ENCODE measurements around the gene RSPH6A.

RSPH6A gene

DNA sequence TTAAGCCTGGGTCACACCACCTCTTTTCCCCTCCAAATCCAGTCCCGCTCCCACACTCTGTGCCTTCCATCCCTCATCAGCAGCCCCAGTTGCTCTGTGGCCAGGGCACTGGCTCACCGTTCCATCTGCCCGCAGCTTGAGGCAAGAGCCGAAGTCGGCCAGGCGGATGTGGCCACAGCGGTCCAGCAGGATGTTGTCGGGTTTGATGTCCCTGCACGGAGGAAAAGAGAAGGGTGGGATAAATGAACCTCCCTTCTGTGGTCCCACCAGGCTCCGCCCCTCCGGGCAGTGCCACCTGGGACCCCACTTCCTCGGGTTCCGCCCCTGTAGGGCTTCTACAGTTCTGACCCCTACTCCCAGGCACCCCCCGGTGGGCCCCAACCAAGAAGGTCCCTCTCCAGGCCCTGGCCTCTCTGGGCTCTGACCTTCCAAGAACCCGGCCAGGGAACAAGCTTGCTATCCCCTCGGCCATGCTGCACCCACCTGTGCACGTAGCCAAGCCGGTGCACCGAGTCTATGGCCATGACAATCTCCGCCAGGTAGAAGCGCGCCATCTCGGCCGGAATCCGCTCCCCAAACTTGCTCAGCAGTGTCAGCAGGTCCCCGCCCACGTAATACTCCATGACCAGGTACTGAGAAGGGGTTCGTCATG, 37.0 kb downstream of the RSPH6A start:
- ATAC-seq (replicated peaks) (no peak), DNase-seq (no peak)
- Mint-ChIP-seq H3K4me3 (peak overlapping the region; percentile 68 to 84), H3K9me3 (no peaks in the 10 kb centered on the region), H3K27ac (no peak overlapping the region), H3K4me1 (ENCODE audit: low read depth in 2 of 2) (peaks cover 21 to 25% of the 10 kb centered on the region in 2 donors), H3K27me3 (peaks cover 6 to 28% of the 10 kb centered on the region in 2 donors), H3K36me3 (ENCODE audit: insufficient read depth) (peaks cover 12% of the 10 kb centered on the region)

DNA sequence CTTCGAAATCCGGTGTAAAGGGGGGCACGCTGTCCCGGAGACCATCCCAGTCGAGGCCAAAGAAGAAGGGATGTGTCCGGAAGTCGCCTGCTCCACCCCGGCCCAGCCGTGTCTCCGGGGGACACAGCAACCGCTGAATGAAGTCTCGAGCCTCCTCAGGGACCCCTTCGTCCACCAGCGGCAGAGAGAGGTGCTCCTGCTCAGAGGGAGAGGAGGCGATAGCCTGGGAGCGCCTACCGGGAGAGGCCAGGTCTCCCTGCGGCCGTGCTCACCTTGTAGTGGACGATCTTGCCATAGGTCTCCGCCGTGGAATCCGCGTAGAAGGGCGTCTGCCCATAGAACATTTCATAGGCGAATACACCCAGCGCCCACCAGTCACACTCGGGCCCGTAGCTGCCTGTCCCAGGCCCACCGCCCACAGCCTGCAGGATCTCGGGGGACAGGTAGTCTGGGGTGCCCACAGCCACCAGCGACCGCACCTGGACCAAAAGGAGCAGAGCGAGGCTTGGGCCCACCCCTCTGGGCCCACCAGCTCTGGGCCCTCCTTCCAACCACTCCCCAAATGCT, 37.6 kb downstream of the RSPH6A start:
- Mint-ChIP-seq H3K9me3 (no peaks in the 10 kb centered on the region), H3K27me3 (peaks cover 6 to 28% of the 10 kb centered on the region in 2 donors), H3K4me3 (no peak overlapping the region), H3K27ac (no peak overlapping the region), H3K36me3 (ENCODE audit: insufficient read depth) (peaks cover 15% of the 10 kb centered on the region), H3K4me1 (ENCODE audit: low read depth in 2 of 2) (peaks cover 21 to 25% of the 10 kb centered on the region in 2 donors)
- DNase-seq (no peak), ATAC-seq (replicated peaks) (no peak)

DNA sequence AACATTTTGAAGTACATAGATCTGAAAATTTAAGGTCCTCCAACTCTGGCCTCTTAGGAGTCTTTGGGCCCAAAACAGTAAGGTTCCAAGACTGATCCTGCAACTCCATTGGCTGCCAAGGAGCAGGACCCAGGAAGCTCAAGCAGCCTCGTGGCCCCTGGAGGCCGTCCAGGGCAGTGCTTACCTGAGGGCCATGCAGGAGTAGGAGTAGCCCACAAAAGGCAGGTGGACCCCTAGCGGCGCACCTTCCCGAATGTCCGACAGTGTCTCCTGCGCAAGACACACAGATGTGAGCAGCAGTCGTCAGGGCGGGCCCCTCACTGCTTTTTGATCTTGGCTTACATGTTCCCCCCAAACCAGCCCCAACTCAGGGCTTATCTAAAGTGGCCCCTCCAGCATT, 40.3 kb downstream of the RSPH6A start:
- ATAC-seq (replicated peaks) = no peak
- Mint-ChIP-seq H3K4me1 (ENCODE audit: low read depth in 2 of 2) (peaks cover 22 to 33% of the 10 kb centered on the region in 2 donors), H3K27me3 (peaks cover 6 to 12% of the 10 kb centered on the region in 2 donors), H3K4me3 (no peak overlapping the region), H3K27ac (no peak overlapping the region), H3K9me3 (no peaks in the 10 kb centered on the region), H3K36me3 (ENCODE audit: insufficient read depth) (peaks cover 23% of the 10 kb centered on the region)
- no peak for DNase-seq

DNA sequence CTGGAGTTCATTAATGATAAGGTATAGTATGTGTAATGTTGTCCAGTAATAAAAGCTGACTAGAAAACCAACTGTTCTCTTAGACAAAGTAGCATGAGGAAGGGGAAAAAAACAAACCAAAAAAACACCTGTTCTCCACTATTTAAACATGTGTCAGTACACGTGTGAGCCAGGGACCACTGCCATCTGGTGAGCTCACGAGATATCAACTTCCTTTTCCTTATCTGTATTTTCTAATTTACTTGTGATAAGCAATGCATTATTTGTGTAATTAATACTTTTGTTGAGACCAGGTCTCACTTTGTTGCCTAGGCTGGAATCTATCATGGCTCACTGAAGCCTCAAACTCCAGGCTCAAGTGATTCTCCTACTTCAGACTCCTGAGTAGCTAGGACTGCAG, 41.7 kb downstream of the RSPH6A start:
- Mint-ChIP-seq H3K9me3 (no peaks in the 10 kb centered on the region), H3K27me3 (no peaks in the 10 kb centered on the region), H3K36me3 (ENCODE audit: insufficient read depth) (peaks cover 25% of the 10 kb centered on the region), H3K27ac (no peak overlapping the region), H3K4me3 (no peak overlapping the region), H3K4me1 (ENCODE audit: low read depth in 2 of 2) (peaks cover 10 to 26% of the 10 kb centered on the region in 2 donors)
- DNase-seq (no peak), ATAC-seq (replicated peaks) (no peak)

DNA sequence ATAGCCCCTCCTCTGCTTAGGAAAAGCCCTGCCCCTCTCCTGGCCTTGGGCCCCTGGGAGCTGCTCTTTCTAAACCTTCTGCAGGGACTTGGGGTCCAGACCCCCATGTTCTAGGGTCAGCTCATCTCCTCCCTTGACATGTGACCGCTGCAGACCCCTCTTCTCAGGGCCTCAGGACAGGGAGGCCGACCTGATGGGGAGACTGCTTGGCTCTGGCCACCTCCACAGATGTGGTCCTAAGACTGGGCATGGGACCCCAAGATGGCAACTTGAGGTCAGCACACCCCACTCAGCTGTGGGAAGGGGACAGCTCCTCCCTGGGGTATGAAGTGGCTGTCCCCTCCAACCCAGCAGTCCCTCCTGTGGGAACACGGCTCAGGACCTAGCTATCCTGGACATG, 42.2 kb downstream of the RSPH6A start:
- no peak for DNase-seq
- Mint-ChIP-seq H3K9me3 (no peaks in the 10 kb centered on the region), H3K4me1 (ENCODE audit: low read depth in 2 of 2) (peaks cover 10 to 24% of the 10 kb centered on the region in 2 donors), H3K27me3 (no peaks in the 10 kb centered on the region), H3K27ac (no peak overlapping the region), H3K4me3 (no peak overlapping the region), H3K36me3 (ENCODE audit: insufficient read depth) (peaks cover 23% of the 10 kb centered on the region)
- no peak for ATAC-seq (replicated peaks)

DNA sequence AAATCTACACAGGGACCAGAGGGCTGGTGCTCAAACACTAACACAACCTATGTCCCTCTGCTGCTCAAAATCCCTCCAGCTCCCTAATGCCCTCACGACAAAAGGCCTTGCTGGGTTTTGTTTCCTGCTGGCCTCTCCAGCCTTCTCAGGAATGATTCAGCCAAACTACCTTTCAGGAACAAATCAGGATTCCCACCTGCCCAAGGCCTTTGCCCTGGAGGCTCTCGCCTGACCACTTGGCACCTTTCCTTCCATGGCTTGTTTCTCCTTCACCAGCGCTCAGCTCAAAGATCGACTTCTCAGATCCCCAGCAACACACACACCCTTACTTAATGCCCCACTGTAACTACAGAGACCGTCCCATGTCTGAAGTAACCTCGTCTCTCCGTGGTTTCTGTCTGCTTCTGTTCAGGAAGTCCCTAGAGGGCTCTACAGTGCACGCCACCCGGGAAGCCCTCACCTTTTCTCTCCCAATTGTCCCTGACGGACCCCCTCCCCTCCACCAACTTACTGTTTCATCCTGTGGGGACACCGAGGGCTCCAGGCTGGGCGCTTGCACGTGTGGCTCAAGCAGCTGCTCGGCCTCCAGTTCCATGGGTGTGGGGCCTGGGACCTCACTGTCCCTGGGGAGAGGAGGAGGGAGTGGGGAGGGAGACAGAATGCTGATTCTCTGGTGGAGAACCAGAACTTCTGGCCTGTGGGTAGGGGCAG, 42.8 kb downstream of the RSPH6A start:
- ATAC-seq (replicated peaks) (no peak), DNase-seq (no peak)
- Mint-ChIP-seq H3K4me3 (peak overlapping the region in 1 of 2 donors; percentile 19), H3K4me1 (ENCODE audit: low read depth in 2 of 2) (peaks cover 12 to 24% of the 10 kb centered on the region in 2 donors), H3K36me3 (ENCODE audit: insufficient read depth) (peaks cover 24% of the 10 kb centered on the region), H3K27ac (peak overlapping the region in 1 of 2 donors; percentile 67), H3K9me3 (no peaks in the 10 kb centered on the region), H3K27me3 (peaks cover 0 to 5% of the 10 kb centered on the region in 2 donors)

DNA sequence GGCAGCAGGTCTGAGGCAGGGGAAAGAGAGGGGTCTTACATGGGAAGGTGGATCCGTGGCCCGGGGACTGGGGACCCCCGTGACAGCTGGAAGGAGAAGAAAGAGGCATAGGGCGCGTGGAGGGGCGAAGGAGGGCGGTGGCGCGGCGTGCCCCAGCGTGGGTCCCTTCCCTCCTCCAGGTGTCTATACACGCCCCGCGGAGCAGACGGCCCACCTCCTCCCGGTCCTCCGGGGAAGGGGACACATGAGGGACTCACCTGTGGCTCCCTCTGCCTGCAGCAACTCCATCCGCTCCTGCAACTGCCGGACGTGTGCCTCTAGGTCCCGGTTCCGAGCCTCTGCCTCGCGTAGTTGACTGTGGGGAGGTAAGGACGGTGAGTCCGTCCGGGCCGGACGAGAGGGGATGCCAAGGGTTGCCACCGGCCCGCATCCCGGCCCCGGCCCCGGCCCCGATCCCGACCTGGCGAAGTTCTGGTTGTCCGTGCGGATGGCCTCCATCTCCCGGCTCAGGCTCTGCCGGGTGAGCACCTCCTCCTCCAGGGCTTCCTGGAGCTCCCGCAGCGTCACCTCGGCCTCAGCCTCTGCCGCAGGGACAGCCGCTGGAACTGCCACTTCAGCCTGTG, 43.7 kb downstream of the RSPH6A start:
- H3K36me3 Mint-ChIP-seq (ENCODE audit: insufficient read depth) = peaks cover 24% of the 10 kb centered on the region
- ATAC-seq (replicated peaks) (no peak), DNase-seq (no peak)
- H3K9me3 Mint-ChIP-seq = no peaks in the 10 kb centered on the region
- H3K27me3 Mint-ChIP-seq = peaks cover 0 to 10% of the 10 kb centered on the region in 2 donors
- peak overlapping the region; percentile 86 to 91 for H3K4me3 Mint-ChIP-seq
- H3K4me1 Mint-ChIP-seq (ENCODE audit: low read depth in 2 of 2) = peaks cover 14 to 24% of the 10 kb centered on the region in 2 donors
- peak overlapping the region; percentile 13 to 88 for H3K27ac Mint-ChIP-seq

DNA sequence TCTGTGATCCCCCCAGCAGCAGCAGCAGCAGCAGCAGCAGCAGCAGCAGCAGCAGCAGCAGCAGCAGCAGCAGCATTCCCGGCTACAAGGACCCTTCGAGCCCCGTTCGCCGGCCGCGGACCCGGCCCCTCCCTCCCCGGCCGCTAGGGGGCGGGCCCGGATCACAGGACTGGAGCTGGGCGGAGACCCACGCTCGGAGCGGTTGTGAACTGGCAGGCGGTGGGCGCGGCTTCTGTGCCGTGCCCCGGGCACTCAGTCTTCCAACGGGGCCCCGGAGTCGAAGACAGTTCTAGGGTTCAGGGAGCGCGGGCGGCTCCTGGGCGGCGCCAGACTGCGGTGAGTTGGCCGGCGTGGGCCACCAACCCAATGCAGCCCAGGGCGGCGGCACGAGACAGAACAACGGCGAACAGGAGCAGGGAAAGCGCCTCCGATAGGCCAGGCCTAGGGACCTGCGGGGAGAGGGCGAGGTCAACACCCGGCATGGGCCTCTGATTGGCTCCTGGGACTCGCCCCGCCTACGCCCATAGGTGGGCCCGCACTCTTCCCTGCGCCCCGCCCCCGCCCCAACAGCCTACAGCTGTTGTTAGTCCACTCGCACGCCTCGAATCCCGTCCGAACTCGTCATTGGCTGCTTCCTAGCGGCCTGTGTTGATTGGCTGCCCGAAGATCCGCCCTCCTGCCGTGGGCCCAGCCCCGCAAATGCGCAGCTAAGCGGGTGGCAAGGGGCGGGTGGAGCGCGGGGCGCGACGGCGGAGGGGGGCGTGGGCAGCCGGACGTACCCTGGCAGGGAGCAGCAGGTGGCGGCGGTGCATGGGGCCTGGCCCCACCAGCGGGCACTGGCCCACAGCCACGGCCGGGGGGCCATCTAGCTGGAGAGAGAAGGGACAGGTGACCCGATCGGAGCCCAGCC, 44.7 kb downstream of the RSPH6A start:
- H3K9me3 Mint-ChIP-seq = no peaks in the 10 kb centered on the region
- ATAC-seq (replicated peaks) (peak; percentile 73), DNase-seq (peak; percentile 87 to 91 (median 90))
- H3K36me3 Mint-ChIP-seq (ENCODE audit: insufficient read depth) = peaks cover 24% of the 10 kb centered on the region
- peaks cover 0 to 20% of the 10 kb centered on the region in 2 donors for H3K27me3 Mint-ChIP-seq
- peak overlapping the region; percentile 86 to 91 for H3K4me3 Mint-ChIP-seq
- H3K4me1 Mint-ChIP-seq (ENCODE audit: low read depth in 2 of 2) = peaks cover 14 to 24% of the 10 kb centered on the region in 2 donors
- peak overlapping the region; percentile 88 for H3K27ac Mint-ChIP-seq

DNA sequence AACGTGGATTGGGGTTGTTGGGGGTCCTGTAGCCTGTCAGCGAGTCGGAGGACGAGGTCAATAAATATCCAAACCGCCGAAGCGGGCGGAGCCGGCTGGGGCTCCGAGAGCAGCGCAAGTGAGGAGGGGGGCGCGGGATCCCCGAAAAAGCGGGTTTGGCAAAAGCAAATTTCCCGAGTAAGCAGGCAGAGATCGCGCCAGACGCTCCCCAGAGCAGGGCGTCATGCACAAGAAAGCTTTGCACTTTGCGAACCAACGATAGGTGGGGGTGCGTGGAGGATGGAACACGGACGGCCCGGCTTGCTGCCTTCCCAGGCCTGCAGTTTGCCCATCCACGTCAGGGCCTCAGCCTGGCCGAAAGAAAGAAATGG, 45.3 kb downstream of the RSPH6A start:
- peaks cover 3 to 26% of the 10 kb centered on the region in 2 donors for H3K27me3 Mint-ChIP-seq
- ATAC-seq (replicated peaks) = peak; percentile 55
- peak overlapping the region; percentile 88 for H3K27ac Mint-ChIP-seq
- H3K36me3 Mint-ChIP-seq (ENCODE audit: insufficient read depth) = peaks cover 24% of the 10 kb centered on the region
- H3K9me3 Mint-ChIP-seq = no peaks in the 10 kb centered on the region
- H3K4me1 Mint-ChIP-seq (ENCODE audit: low read depth in 2 of 2) = peaks cover 14 to 24% of the 10 kb centered on the region in 2 donors
- peak overlapping the region; percentile 86 to 91 for H3K4me3 Mint-ChIP-seq
- peak in 2 of 3 experiments; percentile 62 to 67 for DNase-seq

DNA sequence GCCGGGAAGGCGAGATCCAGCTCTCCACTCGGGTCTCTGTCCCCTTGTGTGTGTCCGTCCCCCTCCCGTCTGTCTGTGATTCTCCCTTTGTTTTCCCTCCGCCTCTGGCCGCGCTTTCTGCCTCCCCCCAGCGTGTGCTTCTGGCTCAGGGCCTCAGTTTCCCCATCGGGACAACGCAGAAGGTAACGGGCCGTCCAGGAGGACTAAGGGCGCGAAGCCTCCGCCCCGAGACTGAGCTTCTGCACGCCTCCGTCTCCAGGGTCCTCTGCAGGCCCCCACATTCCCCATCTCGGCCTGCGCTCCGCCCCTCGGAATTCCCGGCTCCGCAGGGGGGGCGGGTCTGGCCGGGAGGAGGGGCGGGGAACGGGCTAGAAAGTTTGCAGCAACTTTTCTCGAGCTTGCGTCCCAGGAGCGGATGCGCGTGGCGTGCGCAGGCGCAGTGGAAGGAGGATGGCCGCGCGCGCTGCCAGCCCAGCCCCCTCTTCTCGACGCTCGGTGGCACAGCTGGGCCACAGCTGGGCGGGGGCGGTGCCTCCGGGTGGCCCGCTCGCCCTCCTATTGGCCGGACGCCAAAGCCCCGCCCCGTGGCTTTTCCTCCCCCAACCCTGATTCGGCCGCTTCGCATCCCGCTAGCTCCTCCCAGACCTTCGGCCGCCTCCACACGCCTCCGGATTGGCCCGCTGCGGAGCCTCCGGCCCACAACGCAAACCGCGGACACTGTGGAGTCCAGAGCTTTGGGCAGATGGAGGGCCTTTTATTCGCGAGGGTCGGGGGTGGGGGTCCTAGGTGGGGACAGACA, 45.9 kb downstream of the RSPH6A start, which contains the start of gene SIX5:
Gene SIX5, minus strand, starts transcription at position 269 of the 799 bp plus-strand sequence. CDS start 408 bp downstream, outside the sequence.
- peaks cover 24% of the 10 kb centered on the region for H3K36me3 Mint-ChIP-seq (ENCODE audit: insufficient read depth)
- peak within 1 kb of the TSS; percentile 88 for H3K27ac Mint-ChIP-seq
- peaks cover 14 to 24% of the 10 kb centered on the region in 2 donors for H3K4me1 Mint-ChIP-seq (ENCODE audit: low read depth in 2 of 2)
- DNase-seq = peak; percentile 91 to 94 (median 94)
- H3K4me3 Mint-ChIP-seq = peak within 1 kb of the TSS; percentile 86 to 91
- peaks cover 5 to 32% of the 10 kb centered on the region in 2 donors for H3K27me3 Mint-ChIP-seq
- ATAC-seq (replicated peaks) = peak; percentile 67
- H3K9me3 Mint-ChIP-seq = no peaks in the 10 kb centered on the region

DNA sequence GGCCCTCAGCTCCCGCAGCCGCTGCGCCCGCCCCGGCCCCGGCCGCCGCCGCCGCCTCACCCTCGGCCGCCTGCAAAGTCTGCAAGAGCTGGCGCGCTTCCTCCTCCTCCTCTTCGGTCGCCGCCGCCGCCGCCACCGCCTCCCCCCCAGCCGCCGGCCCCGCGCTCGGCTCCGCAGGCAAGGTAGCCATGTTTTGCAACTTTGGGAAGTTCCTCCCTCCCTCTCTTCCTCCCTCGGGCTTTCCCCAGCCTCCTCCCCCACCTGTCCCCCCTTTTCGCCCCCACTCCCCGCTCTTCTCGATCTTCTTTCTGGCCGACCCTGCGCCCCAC, 46.5 kb downstream of the RSPH6A start:
- peak in 2 of 3 experiments; percentile 23 to 37 for DNase-seq
- Mint-ChIP-seq H3K27me3 (peaks cover 5 to 32% of the 10 kb centered on the region in 2 donors), H3K27ac (peak overlapping the region; percentile 88), H3K4me3 (peak overlapping the region; percentile 86 to 91), H3K36me3 (ENCODE audit: insufficient read depth) (peaks cover 24% of the 10 kb centered on the region), H3K9me3 (no peaks in the 10 kb centered on the region), H3K4me1 (ENCODE audit: low read depth in 2 of 2) (peaks cover 14 to 24% of the 10 kb centered on the region in 2 donors)
- no peak for ATAC-seq (replicated peaks)
